Right lobe of liver (tissue), 6 donors: ENCODE results near the gene RHBG. TPM values are rescaled to one million over a fixed set of nuclear protein-coding genes. Genes with fewer than 3 reads are reported as not detected.
A peak's percentile ranks its signal among the peaks of the same experiment; 100 is the strongest.

Experiments
- ATAC-seq, 4 donors: fragments of 200-7000 bp; cut with Tn5 transposase; one replicate each; pipeline ENCODE4 v1.9.1; 2020; ENCODE audit warnings: mild to moderate bottlenecking in 4 of 4, moderate library complexity in 4 of 4
- DNase-seq, 3 donors: peaks; one replicate each; pipeline ENCODE4 v3.0.0-alpha.2; 2020
- H3K27ac ChIP-seq, 3 donors: fragments of 200-600 bp; one replicate each; pipeline ENCODE4 v1.8.0; 2022
- H3K27me3 ChIP-seq, 2 donors: fragments of 200-600 bp; one replicate each; pipeline ENCODE4 v1.8.0; 2022
- H3K36me3 ChIP-seq, 4 donors: fragments of 200-600 bp; sonication (generic) in 1 of 4; one replicate each; pipeline versions ENCODE4 v1.5.1 to v1.8.0; 2017 to 2022; ENCODE audit warnings: control low read depth in 1 of 4
- H3K4me1 ChIP-seq, 4 donors: fragments of 200-600 bp; sonication (generic) in 1 of 4; one replicate each; pipeline versions ENCODE4 v1.5.1 to v1.8.0; 2017 to 2022; ENCODE audit warnings: control low read depth in 1 of 4
- H3K4me3 ChIP-seq, 3 donors: fragments of 200-600 bp; one replicate each; pipeline ENCODE4 v1.8.0; 2022
- H3K9me3 ChIP-seq, 4 donors: fragments of 200-600 bp; sonication (generic) in 1 of 4; one replicate each; pipeline versions ENCODE4 v1.5.1 to v1.8.0; 2017 to 2022; ENCODE audit warnings: control low read depth in 1 of 4
- POLR2A ChIP-seq: fragments of 450-650 bp; IDR thresholded peaks from one replicate; pipeline ENCODE4 v1.6.1; 2017; ENCODE audit warnings: antibody characterized with exemption, mild to moderate bottlenecking
- WGBS: methylation state at CpG from one replicate; pipeline ENCODE4 v1.1.6; 2018; ENCODE audit warnings: low coverage, low lambda C conversion rate; ENCODE audit not compliant: insufficient coverage; ENCODE audit errors: missing lambda C conversion rate; 5-methylcytosine and 5-hydroxymethylcytosine counted together
- intact Hi-C, 2 donors: fragments of 100-400 bp; cut with DNase I; formaldehyde crosslinking; loops; one replicate each; pipeline versions ENCODE4 v1.11.2 to v1.14.1; 2022
- total RNA-seq, 6 experiments: library from RNA; depleted of rRNA in 2 of 6; stranded (reverse); fragments of >200 nt in 2 of 6; fragmentation: NEBNext Ultra II Directional in 3 of 6; extraction: Animal tissue kit (Norgen Biotek cat#: 25700) in 3 of 6; gene quantifications; one replicate each; pipeline versions ENCODE4 v1.1.0 to v1.2.4, GENCODE V29; 2016 to 2023
- TF ChIP-seq, protein P1 (sequence below), 4 donors: fragments of 200-600 bp in 3 of 4; fragments of 450-650 bp in 1 of 4; IDR thresholded peaks; one replicate each; pipeline versions ENCODE4 v1.5.1 to v1.8.0; 2016 to 2022; ENCODE audit warnings: antibody characterized with exemption in 4 of 4, mild to moderate bottlenecking in 2 of 4
- donor health status: DM: no; HTN: yes; CAD: no.
- donor health status: DM: no; HTN: no; CAD: no.
- donor health status: DM: no; HTN: no; CAD: no.
- donor health status: DM: no; HTN: yes; CAD: no.
- donor health status: DM: no; HTN: yes; CAD: no.

RHBG gene
- total RNA-seq, 6 experiments from 2014 or later, result 0.42 to 1.6 (median 1.1) TPM; not detected in 2

- ATAC-seq (no peak), DNase-seq (no peak)
- Histone ChIP-seq H3K27ac (no peak overlapping the region), H3K27me3 (peaks cover 7 to 8% of the 10 kb centered on the region in 2 donors), H3K36me3 (no peaks in the 10 kb centered on the region), H3K4me3 (no peak overlapping the region), H3K4me1 (peaks cover 0 to 9% (median 3%) of the 10 kb centered on the region in 4 donors), H3K9me3 (no peaks in the 10 kb centered on the region)
- intact Hi-C loops, result no loop called here
- WGBS, result 94% methylated on average over 3 of the region's 7 CpGs
- no peak for TF ChIP-seq POLR2A
- TF ChIP-seq, protein P1, sequence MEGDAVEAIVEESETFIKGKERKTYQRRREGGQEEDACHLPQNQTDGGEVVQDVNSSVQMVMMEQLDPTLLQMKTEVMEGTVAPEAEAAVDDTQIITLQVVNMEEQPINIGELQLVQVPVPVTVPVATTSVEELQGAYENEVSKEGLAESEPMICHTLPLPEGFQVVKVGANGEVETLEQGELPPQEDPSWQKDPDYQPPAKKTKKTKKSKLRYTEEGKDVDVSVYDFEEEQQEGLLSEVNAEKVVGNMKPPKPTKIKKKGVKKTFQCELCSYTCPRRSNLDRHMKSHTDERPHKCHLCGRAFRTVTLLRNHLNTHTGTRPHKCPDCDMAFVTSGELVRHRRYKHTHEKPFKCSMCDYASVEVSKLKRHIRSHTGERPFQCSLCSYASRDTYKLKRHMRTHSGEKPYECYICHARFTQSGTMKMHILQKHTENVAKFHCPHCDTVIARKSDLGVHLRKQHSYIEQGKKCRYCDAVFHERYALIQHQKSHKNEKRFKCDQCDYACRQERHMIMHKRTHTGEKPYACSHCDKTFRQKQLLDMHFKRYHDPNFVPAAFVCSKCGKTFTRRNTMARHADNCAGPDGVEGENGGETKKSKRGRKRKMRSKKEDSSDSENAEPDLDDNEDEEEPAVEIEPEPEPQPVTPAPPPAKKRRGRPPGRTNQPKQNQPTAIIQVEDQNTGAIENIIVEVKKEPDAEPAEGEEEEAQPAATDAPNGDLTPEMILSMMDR (IDR thresholded peaks at IDR 0.05), result no peak
These were observed 56.9 kb downstream of the RHBG start for GRCh38 chr1:156425943-156426342.

DNA sequence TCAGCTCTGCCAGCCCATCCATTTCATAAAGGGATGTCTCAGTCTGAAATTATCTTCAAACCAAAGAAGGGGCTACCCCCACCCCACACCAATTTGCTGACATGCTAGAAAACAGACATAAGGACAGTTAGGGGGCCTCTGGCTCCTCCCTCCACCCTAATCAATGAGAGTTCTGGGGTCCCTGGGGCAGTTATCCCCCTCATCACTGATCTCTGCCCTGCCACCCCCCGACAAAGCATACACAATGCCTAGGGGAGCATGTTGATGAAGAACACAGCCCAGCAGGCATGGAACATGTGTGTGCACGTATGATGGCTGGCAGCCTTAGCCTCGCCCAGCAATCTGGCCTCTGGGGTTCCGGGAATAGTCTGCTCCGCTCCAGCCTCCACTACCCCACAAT is 58.9 kb downstream of the RHBG start:
- intact Hi-C loops, result no loop called here
- Histone ChIP-seq H3K27ac (no peak overlapping the region), H3K27me3 (peaks cover 0 to 8% of the 10 kb centered on the region in 2 donors), H3K9me3 (no peaks in the 10 kb centered on the region), H3K4me3 (no peak overlapping the region), H3K4me1 (no peaks in the 10 kb centered on the region), H3K36me3 (no peaks in the 10 kb centered on the region)
- ATAC-seq (no peak), DNase-seq (no peak)
- TF ChIP-seq, protein P1 (IDR thresholded peaks at IDR 0.05), result no peak
- TF ChIP-seq POLR2A, result no peak
- WGBS, result 50% methylated on average over 1 of the region's 5 CpGs

- DNase-seq (no peak), ATAC-seq (peak in 1 of 4 donors; percentile 16)
- TF ChIP-seq, protein P1 (IDR thresholded peaks at IDR 0.05), result no peak
- TF ChIP-seq POLR2A, result no peak
- intact Hi-C loops, result no loop called here
- Histone ChIP-seq H3K27me3 (peaks cover 0 to 8% of the 10 kb centered on the region in 2 donors), H3K27ac (no peak overlapping the region), H3K9me3 (no peaks in the 10 kb centered on the region), H3K4me1 (no peaks in the 10 kb centered on the region), H3K4me3 (no peak overlapping the region), H3K36me3 (no peaks in the 10 kb centered on the region)
- 11% methylated on average over 3 of the region's 4 CpGs for WGBS
These were observed 59.8 kb downstream of the RHBG start for GRCh38 chr1:156428746-156429288.

GRCh38 chr1:156429313-156430060 is 60.5 kb downstream of the RHBG start:
- H3K27me3 ChIP-seq, result peaks cover 0 to 12% of the 10 kb centered on the region in 2 donors
- intact Hi-C loops, result no loop called here
- H3K4me3 ChIP-seq, result no peak overlapping the region
- WGBS, result 4% methylated on average over 12 of the region's 13 CpGs
- no peak overlapping the region for H3K27ac ChIP-seq
- H3K36me3 ChIP-seq, result no peaks in the 10 kb centered on the region
- no peaks in the 10 kb centered on the region for H3K4me1 ChIP-seq
- DNase-seq (no peak), ATAC-seq (no peak)
- no peaks in the 10 kb centered on the region for H3K9me3 ChIP-seq
- TF ChIP-seq, protein P1 (IDR thresholded peaks at IDR 0.05), result no peak
- TF ChIP-seq POLR2A, result no peak
